GM10266 (cell line): ENCODE results near the gene CNNM2.

Experiments used
- DNase-seq: peaks from one replicate; pipeline ENCODE4 v3.0.0; 2012; ENCODE audit errors: extremely low spot score
- CTCF ChIP-seq: IDR thresholded peaks from 2 replicates; pipeline ENCODE4 v1.5.1; 2012; ENCODE audit warnings: mild to moderate bottlenecking, low read depth; ENCODE audit not compliant: control insufficient read depth, insufficient read depth; ENCODE audit errors: missing control alignments

CNNM2 gene

GRCh38 chr10:103089493-103089892, 171.4 kb downstream of the CNNM2 start:
- no peak for DNase-seq
- no peak for TF ChIP-seq CTCF

- TF ChIP-seq CTCF = no peak
These were observed 172.8 kb downstream of the CNNM2 start for GRCh38 chr10:103090911-103091310.

GRCh38 chr10:103095005-103095404, 176.9 kb downstream of the CNNM2 start:
- DNase-seq = no peak
- no peak for TF ChIP-seq CTCF

More at GRCh38 chr10:103090911-103091310, 172.8 kb downstream of the CNNM2 start:
- DNase-seq = no peak

GRCh38 chr10:103096130-103096529, 178.0 kb downstream of the CNNM2 start:
- no peak for DNase-seq
- TF ChIP-seq CTCF = no peak

GRCh38 chr10:103098240-103098639, 180.1 kb downstream of the CNNM2 start:
- DNase-seq = no peak
- no peak for TF ChIP-seq CTCF

GRCh38 chr10:103100620-103101019, 182.5 kb downstream of the CNNM2 start:
- no peak for DNase-seq
- no peak for TF ChIP-seq CTCF

GRCh38 chr10:103102195-103102594, 184.1 kb downstream of the CNNM2 start:
- no peak for TF ChIP-seq CTCF
- DNase-seq = no peak
